DMS53 (cell line): ENCODE measurements around the gene PPP1R13B.

Experiments used
- DNase-seq: peaks from one replicate; lab custom pipeline; 2025; lab: John Stamatoyannopoulos, UW

Gene PPP1R13B

GRCh38 chr14:103685276-103686211, 161.8 kb downstream of the PPP1R13B start:
- no peak for DNase-seq

DNA sequence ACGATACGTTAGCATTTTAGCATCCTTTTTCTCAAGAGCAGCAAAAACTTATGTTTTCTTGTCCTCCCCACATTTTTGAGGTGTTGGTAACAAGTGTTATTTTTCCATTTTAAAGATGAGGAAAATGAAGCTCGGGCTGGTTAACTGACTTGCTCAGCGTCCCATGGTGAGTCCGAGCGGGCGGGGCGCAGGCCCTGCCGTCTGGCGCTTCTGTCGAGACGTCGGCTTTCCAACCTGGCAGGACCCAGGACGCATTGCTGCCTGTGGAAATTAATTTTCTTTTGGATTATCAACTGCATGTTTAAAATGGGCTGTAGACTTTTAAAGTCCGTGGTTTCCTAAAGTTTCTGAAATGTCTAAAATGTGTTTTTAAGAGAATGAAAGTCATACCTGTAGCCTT, 162.5 kb downstream of the PPP1R13B start:
- no peak for DNase-seq

GRCh38 chr14:103684471-103684870, 162.9 kb downstream of the PPP1R13B start:
- no peak for DNase-seq
